H9 (cell line): ENCODE results near the gene RRAS. TPM values are rescaled to one million over a fixed set of nuclear protein-coding genes. Genes with fewer than 3 reads are reported as not detected.
A peak's percentile ranks its signal among the peaks of the same experiment; 100 is the strongest.

Experiments
- DNase-seq: peaks from one replicate; pipeline ENCODE4 v3.0.0-alpha.2; 2017
- H2AFZ ChIP-seq: one replicate; pipeline ENCODE4 v1.6.1; 2013; ENCODE audit warnings: mild to moderate bottlenecking, low read length, control low read depth, moderate library complexity
- H2AK5ac ChIP-seq: 2 replicates; pipeline ENCODE4 v1.6.1; 2013; ENCODE audit warnings: low read length, control low read depth, mixed read lengths; ENCODE audit not compliant: insufficient read length
- H2BK120ac ChIP-seq: one replicate; pipeline ENCODE4 v1.6.1; 2013; ENCODE audit warnings: low read depth, mild to moderate bottlenecking, low read length, control low read depth, inconsistent platforms; ENCODE audit not compliant: poor library complexity, severe bottlenecking
- H2BK12ac ChIP-seq: 2 replicates; pipeline ENCODE4 v1.6.1; 2013; ENCODE audit warnings: low read length, control low read depth, mixed read lengths, low read depth; ENCODE audit not compliant: insufficient read length
- H2BK15ac ChIP-seq: 2 replicates; pipeline ENCODE4 v1.6.1; 2013; ENCODE audit warnings: low read depth, low read length, control low read depth
- H2BK20ac ChIP-seq: one replicate; pipeline ENCODE4 v1.6.1; 2013; ENCODE audit warnings: low read depth, mild to moderate bottlenecking, low read length, control low read depth, inconsistent platforms; ENCODE audit not compliant: poor library complexity, severe bottlenecking
- H2BK5ac ChIP-seq: 2 replicates; pipeline ENCODE4 v1.6.1; 2013; ENCODE audit warnings: low read length, control low read depth, mixed read lengths; ENCODE audit not compliant: insufficient read length
- H3K14ac ChIP-seq: 2 replicates; pipeline ENCODE4 v1.6.1; 2013; ENCODE audit warnings: low read length, control low read depth; ENCODE audit not compliant: insufficient read depth
- H3K18ac ChIP-seq: 2 replicates; pipeline ENCODE4 v1.6.1; 2013; ENCODE audit warnings: low read depth, mild to moderate bottlenecking, mixed read lengths, low read length, control low read depth; ENCODE audit not compliant: insufficient read length
- H3K23ac ChIP-seq: 2 replicates; pipeline ENCODE4 v1.6.1; 2013; ENCODE audit warnings: low read length, control low read depth, mixed read lengths, low read depth; ENCODE audit not compliant: insufficient read length
- H3K23me2 ChIP-seq: 2 replicates; pipeline ENCODE4 v1.6.1; 2013; ENCODE audit warnings: low read depth, mild to moderate bottlenecking, mixed read lengths, low read length, control low read depth; ENCODE audit not compliant: insufficient read length, poor library complexity, severe bottlenecking
- H3K27ac ChIP-seq: 2 replicates; pipeline ENCODE4 v1.5.1; 2013; ENCODE audit warnings: low read length, control low read depth, mixed read lengths, low read depth; ENCODE audit not compliant: insufficient read length
- H3K27me3 ChIP-seq: 2 replicates; pipeline ENCODE4 v1.6.1; 2013; ENCODE audit warnings: low read length, control low read depth, inconsistent platforms; ENCODE audit not compliant: insufficient read depth
- H3K4ac ChIP-seq: 2 replicates; pipeline ENCODE4 v1.6.1; 2013; ENCODE audit warnings: low read depth, mild to moderate bottlenecking, control low read depth, inconsistent platforms, low read length, moderate library complexity
- H3K4me1 ChIP-seq: 2 replicates; pipeline ENCODE4 v1.6.1; 2013; ENCODE audit warnings: low read length, control low read depth, inconsistent platforms; ENCODE audit not compliant: insufficient read depth
- H3K4me2 ChIP-seq: 2 replicates; pipeline ENCODE4 v1.6.1; 2013; ENCODE audit warnings: low read length, control low read depth, mixed read lengths; ENCODE audit not compliant: insufficient read length, insufficient read depth
- H3K56ac ChIP-seq: 2 replicates; pipeline ENCODE4 v1.6.1; 2013; ENCODE audit warnings: low read depth, mild to moderate bottlenecking, mixed read lengths, low read length, control low read depth; ENCODE audit not compliant: insufficient read length
- H3K79me1 ChIP-seq: 2 replicates; pipeline ENCODE4 v1.6.1; 2013; ENCODE audit warnings: low read depth, mild to moderate bottlenecking, moderate library complexity, low read length, control low read depth, inconsistent platforms; ENCODE audit not compliant: insufficient read depth, poor library complexity, severe bottlenecking
- H3K79me2 ChIP-seq: 2 replicates; pipeline ENCODE4 v1.6.1; 2013; ENCODE audit warnings: low read length, control low read depth, inconsistent platforms; ENCODE audit not compliant: insufficient read depth
- H3K9ac ChIP-seq: 2 replicates; pipeline ENCODE4 v1.6.1; 2013; ENCODE audit warnings: low read length, control low read depth, mixed read lengths; ENCODE audit not compliant: insufficient read length; ENCODE audit errors: extremely low read depth
- H3K9me3 ChIP-seq: one replicate; pipeline ENCODE4 v1.6.1; 2013; ENCODE audit warnings: low read depth, low read length, inconsistent platforms; ENCODE audit not compliant: control insufficient read depth
- H3T11ph ChIP-seq: one replicate; pipeline ENCODE4 v1.6.1; 2013; ENCODE audit warnings: mild to moderate bottlenecking, low read length, control low read depth, inconsistent platforms
- H4K20me1 ChIP-seq: one replicate; pipeline ENCODE4 v1.6.1; 2013; ENCODE audit not compliant: control insufficient read depth, insufficient read length, insufficient read depth
- H4K5ac ChIP-seq: 2 replicates; pipeline ENCODE4 v1.6.1; 2013; ENCODE audit warnings: low read depth, mild to moderate bottlenecking, mixed read lengths, low read length, control low read depth; ENCODE audit not compliant: insufficient read length
- H4K8ac ChIP-seq: replicated peaks from 2 replicates; pipeline ENCODE4 v1.6.1; 2013; ENCODE audit warnings: low read length, control low read depth, mixed read lengths, low read depth; ENCODE audit not compliant: insufficient read length
- H4K91ac ChIP-seq: 2 replicates; pipeline ENCODE4 v1.6.1; 2013; ENCODE audit warnings: low read depth, mild to moderate bottlenecking, moderate library complexity, mixed read lengths, low read length, control low read depth; ENCODE audit not compliant: insufficient read length
- H3K27ac Mint-ChIP-seq, 3 experiments: 2 replicates in 2 of 3; 3 replicates in 1 of 3; pipeline ENCODE4 v1.8.0; 2020 to 2021; ENCODE audit warnings: mixed read lengths in 3 of 3, mild to moderate bottlenecking in 1 of 3, moderate library complexity in 1 of 3
- H3K27me3 Mint-ChIP-seq: 2 replicates; pipeline ENCODE4 v1.8.0; 2021; ENCODE audit warnings: low read depth, mild to moderate bottlenecking, moderate library complexity, mixed read lengths
- H3K36me3 Mint-ChIP-seq, 3 experiments: 2 replicates in 2 of 3; 3 replicates in 1 of 3; pipeline ENCODE4 v1.8.0; 2020 to 2021; ENCODE audit warnings: low read depth in 3 of 3, mixed read lengths in 3 of 3; ENCODE audit not compliant: insufficient read depth in 1 of 3
- H3K4me1 Mint-ChIP-seq, 2 experiments: 2 replicates each; pipeline ENCODE4 v1.8.0; 2020; ENCODE audit warnings: mixed read lengths in 2 of 2
- H3K4me3 Mint-ChIP-seq, 2 experiments: 2 replicates in 1 of 2; 3 replicates in 1 of 2; pipeline ENCODE4 v1.8.0; 2020 to 2021; ENCODE audit warnings: mild to moderate bottlenecking in 2 of 2, mixed read lengths in 2 of 2, moderate library complexity in 1 of 2
- H3K9me3 Mint-ChIP-seq, 2 experiments: 2 replicates in 1 of 2; 3 replicates in 1 of 2; pipeline ENCODE4 v1.8.0; 2020; ENCODE audit warnings: mild to moderate bottlenecking in 2 of 2, mixed read lengths in 2 of 2, moderate library complexity in 1 of 2
- CTCF ChIP-seq: fragments of 200-600 bp; sonication (generic); conservative IDR thresholded peaks from 3 replicates; pipeline ENCODE4 v1.8.0; 2021; ENCODE audit warnings: antibody characterized with exemption, mild to moderate bottlenecking
- WGBS: extraction: QIAGEN DNeasy Blood & Tissue Kit; methylation state at CpG from one replicate; pipeline ENCODE4 v1.1.7; 2013; ENCODE audit warnings: missing lambda C conversion rate, low lambda C conversion rate, mixed read lengths; ENCODE audit not compliant: insufficient read length; ENCODE audit errors: extremely low coverage; 5-methylcytosine and 5-hydroxymethylcytosine counted together
- total RNA-seq: library from RNA; stranded (reverse); gene quantifications from 2 replicates; pipeline ENCODE4 v1.2.1, GENCODE V29; 2021

The RRAS gene
- total RNA-seq, 1 experiment from 2014 or later = 9.9 TPM

GRCh38 chr19:49631014-49631588, 8.8 kb downstream of the RRAS start:
- H3K23ac ChIP-seq = no peak overlapping the region
- H3K27ac ChIP-seq = no peak overlapping the region
- no peak overlapping the region for H2AK5ac ChIP-seq
- H2BK120ac ChIP-seq = no peak overlapping the region
- Mint-ChIP-seq H3K9me3 (no peaks in the 10 kb centered on the region), H3K27ac (peak overlapping the region in 2 of 3 experiments; percentile 10 to 44; a peak in 4 of 7 replicates), H3K4me1 (peaks cover 16 to 18% of the 10 kb centered on the region in 2 experiments), H3K4me3 (no peak overlapping the region; a peak in 1 of 5 replicates), H3K36me3 (peaks cover 9 to 29% (median 23%) of the 10 kb centered on the region in 3 experiments), H3K27me3 (peaks cover 10% of the 10 kb centered on the region)
- no peak overlapping the region for H4K8ac ChIP-seq
- no peak for DNase-seq
- H3K56ac ChIP-seq = no peak overlapping the region
- no peaks in the 10 kb centered on the region for H3K4me1 ChIP-seq
- H3K14ac ChIP-seq = no peak overlapping the region
- peaks cover 2% of the 10 kb centered on the region for H4K20me1 ChIP-seq
- no peak overlapping the region for H2BK5ac ChIP-seq
- no peaks in the 10 kb centered on the region for H3K23me2 ChIP-seq
- H3K79me1 ChIP-seq = no peaks in the 10 kb centered on the region
- H2BK12ac ChIP-seq = no peak overlapping the region
- no peaks in the 10 kb centered on the region for H3K79me2 ChIP-seq
- no peak overlapping the region for H4K91ac ChIP-seq
- no CpG with 5 or more reads among the region's 9 CpGs for WGBS
- no peaks in the 10 kb centered on the region for H3K9me3 ChIP-seq
- no peak for TF ChIP-seq CTCF
- no peak overlapping the region for H4K5ac ChIP-seq
- no peak overlapping the region for H2AFZ ChIP-seq
- H3K9ac ChIP-seq = no peak overlapping the region
- H2BK15ac ChIP-seq = no peak overlapping the region
- H2BK20ac ChIP-seq = no peak overlapping the region
- H3K4me2 ChIP-seq = no peak overlapping the region
- H3K4ac ChIP-seq = no peak overlapping the region
- H3K18ac ChIP-seq = no peak overlapping the region
- H3T11ph ChIP-seq = no peak overlapping the region
- no peaks in the 10 kb centered on the region for H3K27me3 ChIP-seq
